GM12878 (cell line): ENCODE measurements around the gene TBC1D26.

ENCODE experiments used
- CBX3 ChIP-seq: fragments of 200-600 bp; sonication (generic); IDR thresholded peaks from 2 replicates; pipeline ENCODE4 v1.6.1; 2016; ENCODE audit warnings: low read depth, borderline replicate concordance
- ESRRA ChIP-seq: IDR thresholded peaks from 2 replicates; pipeline ENCODE4 v1.6.1; 2012; ENCODE audit warnings: mild to moderate bottlenecking, low read length, improper control_type of control experiment
- JUNB ChIP-seq: IDR thresholded peaks from 2 replicates; pipeline ENCODE4 v1.6.1; 2016; ENCODE audit warnings: antibody characterized with exemption, mild to moderate bottlenecking
- JUND ChIP-seq: IDR thresholded peaks from 2 replicates; pipeline ENCODE4 v1.6.1; 2012; ENCODE audit warnings: low read depth, mild to moderate bottlenecking, low read length, improper control_type of control experiment, moderate library complexity
- NR2C2 ChIP-seq: IDR thresholded peaks from 2 replicates; pipeline ENCODE4 v1.6.1; 2011; ENCODE audit warnings: borderline replicate concordance, low read depth; ENCODE audit not compliant: control insufficient read depth, insufficient read length
- POLR2A ChIP-seq: IDR thresholded peaks from 2 replicates; pipeline ENCODE4 v1.6.1; 2011; ENCODE audit warnings: low read depth, mild to moderate bottlenecking, low read length
- RCOR1 ChIP-seq: conservative IDR thresholded peaks from 2 replicates; pipeline ENCODE4 v1.6.1; 2012; ENCODE audit warnings: low read depth, low read length, improper control_type of control experiment
- REST ChIP-seq: IDR thresholded peaks from 2 replicates; pipeline ENCODE4 v1.6.1; 2012; ENCODE audit warnings: mild to moderate bottlenecking, low read depth, low read length
- SPI1 ChIP-seq: IDR thresholded peaks from 2 replicates; pipeline ENCODE4 v1.6.1; 2011; ENCODE audit warnings: low read depth, mild to moderate bottlenecking, low read length, moderate library complexity, borderline replicate concordance; ENCODE audit not compliant: insufficient read depth
- TARDBP ChIP-seq: IDR thresholded peaks from 2 replicates; pipeline ENCODE4 v1.6.1; 2016; ENCODE audit warnings: borderline replicate concordance
- TF ChIP-seq, protein P1 (sequence below): IDR thresholded peaks from 2 replicates; pipeline ENCODE4 v1.6.1; 2011; ENCODE audit warnings: low read depth, low read length, improper control_type of control experiment, borderline replicate concordance
- TF ChIP-seq, protein P2 (sequence below), 3 experiments: IDR thresholded peaks in 2 of 3; conservative IDR thresholded peaks in 1 of 3; 2 replicates each; pipeline ENCODE4 v1.5.1; 2011; ENCODE audit warnings: low read depth in 3 of 3, low read length in 3 of 3, mild to moderate bottlenecking in 3 of 3, control low read depth in 2 of 3, moderate library complexity in 2 of 3, inconsistent platforms in 1 of 3, mixed read lengths in 1 of 3; ENCODE audit not compliant: control insufficient read depth in 2 of 3, insufficient read depth in 1 of 3; ENCODE audit errors: extremely low read depth in 1 of 3
- TF ChIP-seq, protein P3 (sequence below): IDR thresholded peaks from 2 replicates; pipeline ENCODE4 v1.6.1; 2012; ENCODE audit warnings: improper control_type of control experiment, low read depth, low read length; ENCODE audit not compliant: insufficient replicate concordance
- TF ChIP-seq, protein P4 (sequence below): IDR thresholded peaks from 2 replicates; pipeline ENCODE4 v1.6.1; 2012; ENCODE audit warnings: low read depth, low read length, improper control_type of control experiment

GRCh38 chr17:15742921-15743320, 10.8 kb downstream of the TBC1D26 start:
- no peak for TF ChIP-seq POLR2A
- TF ChIP-seq, protein P1, sequence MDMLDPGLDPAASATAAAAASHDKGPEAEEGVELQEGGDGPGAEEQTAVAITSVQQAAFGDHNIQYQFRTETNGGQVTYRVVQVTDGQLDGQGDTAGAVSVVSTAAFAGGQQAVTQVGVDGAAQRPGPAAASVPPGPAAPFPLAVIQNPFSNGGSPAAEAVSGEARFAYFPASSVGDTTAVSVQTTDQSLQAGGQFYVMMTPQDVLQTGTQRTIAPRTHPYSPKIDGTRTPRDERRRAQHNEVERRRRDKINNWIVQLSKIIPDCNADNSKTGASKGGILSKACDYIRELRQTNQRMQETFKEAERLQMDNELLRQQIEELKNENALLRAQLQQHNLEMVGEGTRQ: no peak
- no peak for TF ChIP-seq REST
- TF ChIP-seq, protein P2, sequence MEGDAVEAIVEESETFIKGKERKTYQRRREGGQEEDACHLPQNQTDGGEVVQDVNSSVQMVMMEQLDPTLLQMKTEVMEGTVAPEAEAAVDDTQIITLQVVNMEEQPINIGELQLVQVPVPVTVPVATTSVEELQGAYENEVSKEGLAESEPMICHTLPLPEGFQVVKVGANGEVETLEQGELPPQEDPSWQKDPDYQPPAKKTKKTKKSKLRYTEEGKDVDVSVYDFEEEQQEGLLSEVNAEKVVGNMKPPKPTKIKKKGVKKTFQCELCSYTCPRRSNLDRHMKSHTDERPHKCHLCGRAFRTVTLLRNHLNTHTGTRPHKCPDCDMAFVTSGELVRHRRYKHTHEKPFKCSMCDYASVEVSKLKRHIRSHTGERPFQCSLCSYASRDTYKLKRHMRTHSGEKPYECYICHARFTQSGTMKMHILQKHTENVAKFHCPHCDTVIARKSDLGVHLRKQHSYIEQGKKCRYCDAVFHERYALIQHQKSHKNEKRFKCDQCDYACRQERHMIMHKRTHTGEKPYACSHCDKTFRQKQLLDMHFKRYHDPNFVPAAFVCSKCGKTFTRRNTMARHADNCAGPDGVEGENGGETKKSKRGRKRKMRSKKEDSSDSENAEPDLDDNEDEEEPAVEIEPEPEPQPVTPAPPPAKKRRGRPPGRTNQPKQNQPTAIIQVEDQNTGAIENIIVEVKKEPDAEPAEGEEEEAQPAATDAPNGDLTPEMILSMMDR (IDR thresholded peaks at IDR 0.05 in 2 of 3, conservative IDR thresholded peaks at IDR 0.05 in 1 of 3; ENCODE audit: control insufficient read depth in 2 of 3, extremely low read depth in 1 of 3, insufficient read depth in 1 of 3, low read depth in 3 of 3, low read length in 3 of 3): no peak
- TF ChIP-seq, protein P3, sequence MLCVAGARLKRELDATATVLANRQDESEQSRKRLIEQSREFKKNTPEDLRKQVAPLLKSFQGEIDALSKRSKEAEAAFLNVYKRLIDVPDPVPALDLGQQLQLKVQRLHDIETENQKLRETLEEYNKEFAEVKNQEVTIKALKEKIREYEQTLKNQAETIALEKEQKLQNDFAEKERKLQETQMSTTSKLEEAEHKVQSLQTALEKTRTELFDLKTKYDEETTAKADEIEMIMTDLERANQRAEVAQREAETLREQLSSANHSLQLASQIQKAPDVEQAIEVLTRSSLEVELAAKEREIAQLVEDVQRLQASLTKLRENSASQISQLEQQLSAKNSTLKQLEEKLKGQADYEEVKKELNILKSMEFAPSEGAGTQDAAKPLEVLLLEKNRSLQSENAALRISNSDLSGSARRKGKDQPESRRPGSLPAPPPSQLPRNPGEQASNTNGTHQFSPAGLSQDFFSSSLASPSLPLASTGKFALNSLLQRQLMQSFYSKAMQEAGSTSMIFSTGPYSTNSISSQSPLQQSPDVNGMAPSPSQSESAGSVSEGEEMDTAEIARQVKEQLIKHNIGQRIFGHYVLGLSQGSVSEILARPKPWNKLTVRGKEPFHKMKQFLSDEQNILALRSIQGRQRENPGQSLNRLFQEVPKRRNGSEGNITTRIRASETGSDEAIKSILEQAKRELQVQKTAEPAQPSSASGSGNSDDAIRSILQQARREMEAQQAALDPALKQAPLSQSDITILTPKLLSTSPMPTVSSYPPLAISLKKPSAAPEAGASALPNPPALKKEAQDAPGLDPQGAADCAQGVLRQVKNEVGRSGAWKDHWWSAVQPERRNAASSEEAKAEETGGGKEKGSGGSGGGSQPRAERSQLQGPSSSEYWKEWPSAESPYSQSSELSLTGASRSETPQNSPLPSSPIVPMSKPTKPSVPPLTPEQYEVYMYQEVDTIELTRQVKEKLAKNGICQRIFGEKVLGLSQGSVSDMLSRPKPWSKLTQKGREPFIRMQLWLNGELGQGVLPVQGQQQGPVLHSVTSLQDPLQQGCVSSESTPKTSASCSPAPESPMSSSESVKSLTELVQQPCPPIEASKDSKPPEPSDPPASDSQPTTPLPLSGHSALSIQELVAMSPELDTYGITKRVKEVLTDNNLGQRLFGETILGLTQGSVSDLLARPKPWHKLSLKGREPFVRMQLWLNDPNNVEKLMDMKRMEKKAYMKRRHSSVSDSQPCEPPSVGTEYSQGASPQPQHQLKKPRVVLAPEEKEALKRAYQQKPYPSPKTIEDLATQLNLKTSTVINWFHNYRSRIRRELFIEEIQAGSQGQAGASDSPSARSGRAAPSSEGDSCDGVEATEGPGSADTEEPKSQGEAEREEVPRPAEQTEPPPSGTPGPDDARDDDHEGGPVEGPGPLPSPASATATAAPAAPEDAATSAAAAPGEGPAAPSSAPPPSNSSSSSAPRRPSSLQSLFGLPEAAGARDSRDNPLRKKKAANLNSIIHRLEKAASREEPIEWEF: no peak
- no peak for TF ChIP-seq RCOR1
- TF ChIP-seq, protein P4, sequence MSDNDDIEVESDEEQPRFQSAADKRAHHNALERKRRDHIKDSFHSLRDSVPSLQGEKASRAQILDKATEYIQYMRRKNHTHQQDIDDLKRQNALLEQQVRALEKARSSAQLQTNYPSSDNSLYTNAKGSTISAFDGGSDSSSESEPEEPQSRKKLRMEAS: no peak
- no peak for TF ChIP-seq SPI1
- TF ChIP-seq CBX3: no peak
- TF ChIP-seq JUND: no peak
- no peak for TF ChIP-seq ESRRA
- TF ChIP-seq NR2C2: no peak
- no peak for TF ChIP-seq TARDBP
- no peak for TF ChIP-seq JUNB
